ENCODE results near the gene SLC35B3. TPM values are rescaled to one million over a fixed set of nuclear protein-coding genes. Genes with fewer than 3 reads are reported as not detected.

Gene SLC35B3
- total RNA-seq, 1 experiment from 2014 or later, result 6.5 TPM

DNA sequence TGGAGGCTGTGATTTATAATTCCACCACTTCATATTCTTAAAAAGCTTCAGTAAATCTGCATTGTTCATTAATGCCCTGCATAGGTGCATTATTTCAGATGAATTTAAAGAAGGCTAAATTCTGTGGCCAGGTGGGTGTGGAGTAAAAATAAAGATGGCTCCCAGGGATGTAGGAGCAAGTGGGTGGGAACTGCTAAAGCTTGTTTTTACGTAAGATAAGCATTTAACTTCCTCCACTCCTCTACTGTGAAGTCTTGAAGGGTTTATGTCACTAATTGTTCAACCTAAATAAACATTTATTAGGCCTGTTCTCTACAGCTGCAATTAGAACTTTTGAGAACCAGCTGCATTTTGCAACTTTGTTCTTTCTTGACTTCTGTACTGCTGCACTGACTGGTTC, 6.8 kb upstream of the SLC35B3 start:
- no peak for ATAC-seq
- POLR2A ChIA-PET (ENCODE audit: unreplicated experiment), result no interaction called here
- TF ChIP-seq EZH2phosphoT487 (IDR thresholded peaks at IDR 0.05; ENCODE audit: borderline replicate concordance, low read length), result no peak
- TF ChIP-seq, protein P1, sequence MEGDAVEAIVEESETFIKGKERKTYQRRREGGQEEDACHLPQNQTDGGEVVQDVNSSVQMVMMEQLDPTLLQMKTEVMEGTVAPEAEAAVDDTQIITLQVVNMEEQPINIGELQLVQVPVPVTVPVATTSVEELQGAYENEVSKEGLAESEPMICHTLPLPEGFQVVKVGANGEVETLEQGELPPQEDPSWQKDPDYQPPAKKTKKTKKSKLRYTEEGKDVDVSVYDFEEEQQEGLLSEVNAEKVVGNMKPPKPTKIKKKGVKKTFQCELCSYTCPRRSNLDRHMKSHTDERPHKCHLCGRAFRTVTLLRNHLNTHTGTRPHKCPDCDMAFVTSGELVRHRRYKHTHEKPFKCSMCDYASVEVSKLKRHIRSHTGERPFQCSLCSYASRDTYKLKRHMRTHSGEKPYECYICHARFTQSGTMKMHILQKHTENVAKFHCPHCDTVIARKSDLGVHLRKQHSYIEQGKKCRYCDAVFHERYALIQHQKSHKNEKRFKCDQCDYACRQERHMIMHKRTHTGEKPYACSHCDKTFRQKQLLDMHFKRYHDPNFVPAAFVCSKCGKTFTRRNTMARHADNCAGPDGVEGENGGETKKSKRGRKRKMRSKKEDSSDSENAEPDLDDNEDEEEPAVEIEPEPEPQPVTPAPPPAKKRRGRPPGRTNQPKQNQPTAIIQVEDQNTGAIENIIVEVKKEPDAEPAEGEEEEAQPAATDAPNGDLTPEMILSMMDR (conservative IDR thresholded peaks at IDR 0.05; ENCODE audit: low read depth, low read length), result no peak
- TF ChIP-seq EZH2 (IDR thresholded peaks at IDR 0.05; ENCODE audit: low read length, unreplicated experiment), result no peak

DNA sequence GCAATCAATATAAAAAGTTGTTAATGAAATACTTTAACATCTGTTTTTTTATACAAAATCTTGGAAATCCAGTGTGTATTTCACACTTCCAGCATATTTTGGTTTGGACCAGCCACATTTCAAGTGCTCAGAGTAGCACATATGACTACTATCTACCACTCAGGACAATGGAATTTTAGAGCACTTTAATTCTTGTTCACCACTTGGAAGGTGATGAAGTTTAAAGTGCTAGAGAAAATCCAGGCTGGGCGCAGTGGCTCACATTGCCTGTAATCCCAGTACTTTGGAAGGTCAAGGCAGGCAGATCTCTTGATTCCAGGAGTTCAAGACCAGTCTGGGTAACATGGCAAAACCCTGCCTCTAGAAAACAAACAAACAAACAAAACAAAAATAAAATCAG, 6.1 kb upstream of the SLC35B3 start:
- no peaks in the 10 kb centered on the region for H3F3A ChIP-seq (ENCODE audit: low read length, unreplicated experiment)
- CTCF ChIA-PET, result no interaction called here
- H3K4me1 ChIP-seq (ENCODE audit: insufficient read depth, low read length), result no peaks in the 10 kb centered on the region
- no peaks in the 10 kb centered on the region for H3K79me2 ChIP-seq (ENCODE audit: low read length)
- no peaks in the 10 kb centered on the region for H3K36me3 ChIP-seq (ENCODE audit: low read depth, low read length)
- TF ChIP-seq EZH2 (IDR thresholded peaks at IDR 0.05; ENCODE audit: low read length, unreplicated experiment), result no peak
- no peak for TF ChIP-seq EZH2phosphoT487 (IDR thresholded peaks at IDR 0.05; ENCODE audit: borderline replicate concordance, low read length)
- TF ChIP-seq, protein P1 (conservative IDR thresholded peaks at IDR 0.05; ENCODE audit: low read depth, low read length), result no peak
- H3K9me3 ChIP-seq (ENCODE audit: low read length), result no peaks in the 10 kb centered on the region
- H3K27me3 ChIP-seq (ENCODE audit: low read length), result no peaks in the 10 kb centered on the region
- DNase-seq (no peak), ATAC-seq (no peak)
- H3K4me2 ChIP-seq (ENCODE audit: low read length), result no peak overlapping the region
- no peak overlapping the region for H3K9ac ChIP-seq (ENCODE audit: low read length)
- POLR2A ChIA-PET (ENCODE audit: unreplicated experiment), result no interaction called here
- no peaks in the 10 kb centered on the region for H3K9me2 ChIP-seq (replicated peaks; ENCODE audit: low read length)
- no TSS peak for BruUV-seq (replicated peaks)
- H3K27ac ChIP-seq (ENCODE audit: low read length), result no peak overlapping the region
- no peak overlapping the region for H3K4me3 ChIP-seq (ENCODE audit: low read length)
- intact Hi-C loops (cut with micrococcal nuclease), result no loop called here
- no peak overlapping the region for H2AFZ ChIP-seq (ENCODE audit: low read length)
- no peaks in the 10 kb centered on the region for H4K20me1 ChIP-seq (ENCODE audit: low read length)

More for the DNA sequence above, 6.8 kb upstream of the SLC35B3 start:
- H3K27ac ChIP-seq (ENCODE audit: low read length), result no peak overlapping the region
- no TSS peak for BruUV-seq (replicated peaks)
- no peak overlapping the region for H2AFZ ChIP-seq (ENCODE audit: low read length)
- no peaks in the 10 kb centered on the region for H4K20me1 ChIP-seq (ENCODE audit: low read length)
- H3K4me1 ChIP-seq (ENCODE audit: insufficient read depth, low read length), result no peaks in the 10 kb centered on the region
- H3K9me2 ChIP-seq (replicated peaks; ENCODE audit: low read length), result no peaks in the 10 kb centered on the region
- H3K9ac ChIP-seq (ENCODE audit: low read length), result no peak overlapping the region
- CTCF ChIA-PET, result no interaction called here
- H3K36me3 ChIP-seq (ENCODE audit: low read depth, low read length), result no peaks in the 10 kb centered on the region
- no peaks in the 10 kb centered on the region for H3F3A ChIP-seq (ENCODE audit: low read length, unreplicated experiment)
- DNase-seq, result no peak
- H3K9me3 ChIP-seq (ENCODE audit: low read length), result no peaks in the 10 kb centered on the region
- no peak overlapping the region for H3K4me3 ChIP-seq (ENCODE audit: low read length)
- H3K79me2 ChIP-seq (ENCODE audit: low read length), result no peaks in the 10 kb centered on the region
- intact Hi-C loops (cut with micrococcal nuclease), result no loop called here
- no peaks in the 10 kb centered on the region for H3K27me3 ChIP-seq (ENCODE audit: low read length)
- no peak overlapping the region for H3K4me2 ChIP-seq (ENCODE audit: low read length)

- H3K4me2 ChIP-seq (ENCODE audit: low read length), result no peak overlapping the region
- H3K36me3 ChIP-seq (ENCODE audit: low read depth, low read length), result no peaks in the 10 kb centered on the region
- no TSS peak for BruUV-seq (replicated peaks)
- H3F3A ChIP-seq (ENCODE audit: low read length, unreplicated experiment), result no peaks in the 10 kb centered on the region
- no peak overlapping the region for H3K9ac ChIP-seq (ENCODE audit: low read length)
- no peaks in the 10 kb centered on the region for H3K9me2 ChIP-seq (replicated peaks; ENCODE audit: low read length)
- POLR2A ChIA-PET (ENCODE audit: unreplicated experiment), result no interaction called here
- no peaks in the 10 kb centered on the region for H3K27me3 ChIP-seq (ENCODE audit: low read length)
- H3K4me3 ChIP-seq (ENCODE audit: low read length), result no peak overlapping the region
- H4K20me1 ChIP-seq (ENCODE audit: low read length), result no peaks in the 10 kb centered on the region; the same call in 1 of the 2 replicates
- no peaks in the 10 kb centered on the region for H3K9me3 ChIP-seq (ENCODE audit: low read length)
- intact Hi-C loops (cut with micrococcal nuclease), result no loop called here
- TF ChIP-seq EZH2phosphoT487 (IDR thresholded peaks at IDR 0.05; ENCODE audit: borderline replicate concordance, low read length) (no peak), EZH2 (IDR thresholded peaks at IDR 0.05; ENCODE audit: low read length, unreplicated experiment) (no peak)
- TF ChIP-seq, protein P1 (conservative IDR thresholded peaks at IDR 0.05; ENCODE audit: low read depth, low read length), result no peak
- H3K27ac ChIP-seq (ENCODE audit: low read length), result no peak overlapping the region
- CTCF ChIA-PET, result no interaction called here
- no peak for ATAC-seq
- no peak for DNase-seq
- no peak overlapping the region for H2AFZ ChIP-seq (ENCODE audit: low read length)
- peaks cover 6% of the 10 kb centered on the region for H3K79me2 ChIP-seq (ENCODE audit: low read length)
- H3K4me1 ChIP-seq (ENCODE audit: insufficient read depth, low read length), result peaks cover 8% of the 10 kb centered on the region
Observed at GRCh38 chr6:8439601-8440268, 4.4 kb upstream of the SLC35B3 start.

Measured in PC-3 (cell line).